ENCODE data around the gene CHRDL1.

CHRDL1 gene

DNA sequence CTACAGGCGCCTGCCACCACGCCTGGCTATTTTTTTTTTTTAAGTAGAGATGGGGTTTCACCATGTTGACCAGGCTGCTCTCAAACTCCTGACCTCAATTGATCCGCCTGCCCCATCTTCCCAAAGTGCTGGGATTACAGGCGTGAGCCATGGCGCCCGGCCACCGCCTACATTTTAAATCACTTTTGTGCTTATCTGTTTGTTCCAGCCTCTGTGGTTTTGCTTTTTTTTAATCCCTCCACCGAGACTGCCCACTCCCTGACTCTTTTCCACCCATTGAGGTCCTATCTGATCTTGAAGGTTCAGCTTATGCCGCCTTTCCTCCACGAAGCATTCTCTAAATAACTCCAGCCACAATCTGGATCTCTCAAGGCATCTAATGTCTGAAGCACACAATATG, 73.5 kb downstream of the CHRDL1 start:
- TF ChIP-seq ZNF274 (IDR thresholded peaks at IDR 0.05; ENCODE audit: low read depth, low read length): no peak
- no peak overlapping the region for H3K4me3 ChIP-seq (ENCODE audit: low read length)

GRCh38 chrX:110713666-110714065, 82.0 kb downstream of the CHRDL1 start:
- no peak for TF ChIP-seq ZNF274 (IDR thresholded peaks at IDR 0.05; ENCODE audit: low read depth, low read length)
- H3K4me3 ChIP-seq (ENCODE audit: low read length): no peak overlapping the region

- H3K4me3 ChIP-seq (ENCODE audit: low read length): no peak overlapping the region
- TF ChIP-seq ZNF274 (IDR thresholded peaks at IDR 0.05; ENCODE audit: low read depth, low read length): no peak
These were observed 89.2 kb downstream of the CHRDL1 start for GRCh38 chrX:110706446-110706845.

DNA sequence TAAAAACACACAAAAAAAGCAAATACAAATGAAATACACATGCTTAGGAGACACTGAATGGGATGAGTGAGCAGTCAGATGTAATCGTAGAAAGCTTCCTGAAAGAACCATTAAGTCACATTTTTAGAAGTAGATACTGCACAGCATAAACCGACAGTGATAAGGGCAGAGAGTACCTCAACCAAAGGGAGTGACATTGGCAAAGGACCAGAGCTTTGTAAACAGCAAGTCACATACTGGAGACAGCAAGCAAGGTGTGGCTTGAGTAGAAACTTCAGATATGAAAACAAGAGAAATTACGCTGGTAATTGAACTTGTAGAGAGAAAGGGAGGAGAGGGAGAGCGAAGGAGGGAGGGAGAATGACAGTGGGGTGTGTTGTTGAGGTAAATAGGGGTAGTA, 92.0 kb downstream of the CHRDL1 start:
- no peak for TF ChIP-seq ZNF274 (IDR thresholded peaks at IDR 0.05; ENCODE audit: low read depth, low read length)
- no peak overlapping the region for H3K4me3 ChIP-seq (ENCODE audit: low read length)

GRCh38 chrX:110699109-110699508, 96.5 kb downstream of the CHRDL1 start:
- no peak overlapping the region for H3K4me3 ChIP-seq (ENCODE audit: low read length)
- no peak for TF ChIP-seq ZNF274 (IDR thresholded peaks at IDR 0.05; ENCODE audit: low read depth, low read length)

- no peak overlapping the region for H3K4me3 ChIP-seq (ENCODE audit: low read length)
- no peak for TF ChIP-seq ZNF274 (IDR thresholded peaks at IDR 0.05; ENCODE audit: low read depth, low read length)
These were observed 96.9 kb downstream of the CHRDL1 start for GRCh38 chrX:110698696-110699095.

GRCh38 chrX:110692866-110693265, 102.8 kb downstream of the CHRDL1 start:
- H3K4me3 ChIP-seq (ENCODE audit: low read length): no peak overlapping the region

GRCh38 chrX:110691446-110691845, 104.2 kb downstream of the CHRDL1 start:
- no peak for TF ChIP-seq ZNF274 (IDR thresholded peaks at IDR 0.05; ENCODE audit: low read depth, low read length)
- no peak overlapping the region for H3K4me3 ChIP-seq (ENCODE audit: low read length)

More at GRCh38 chrX:110692866-110693265, 102.8 kb downstream of the CHRDL1 start:
- no peak for TF ChIP-seq ZNF274 (IDR thresholded peaks at IDR 0.05; ENCODE audit: low read depth, low read length)

- H3K4me3 ChIP-seq (ENCODE audit: low read length): no peak overlapping the region
- no peak for TF ChIP-seq ZNF274 (IDR thresholded peaks at IDR 0.05; ENCODE audit: low read depth, low read length)
These were observed 111.0 kb downstream of the CHRDL1 start for GRCh38 chrX:110684653-110685052.

GRCh38 chrX:110683925-110684324, 111.7 kb downstream of the CHRDL1 start:
- no peak for TF ChIP-seq ZNF274 (IDR thresholded peaks at IDR 0.05; ENCODE audit: low read depth, low read length)
- no peak overlapping the region for H3K4me3 ChIP-seq (ENCODE audit: low read length)

DNA sequence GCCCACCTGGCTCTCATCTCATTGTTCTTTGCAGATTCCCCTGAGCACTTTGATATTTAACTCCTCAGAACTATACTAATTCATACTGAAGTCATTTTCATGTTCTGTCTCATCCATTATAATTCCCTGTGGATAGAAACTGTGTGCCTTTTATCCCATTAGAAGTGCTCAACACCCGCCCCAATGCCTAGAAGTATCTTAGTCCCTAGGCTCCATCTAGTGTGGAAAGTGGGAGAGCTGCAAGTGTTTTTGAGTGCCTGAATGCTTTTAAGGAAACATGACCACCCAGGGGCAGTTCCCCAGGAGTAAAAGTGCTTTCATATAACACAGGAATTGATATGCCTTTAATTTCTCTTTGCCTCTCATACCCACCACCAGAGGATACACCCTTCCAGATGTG, 117.0 kb downstream of the CHRDL1 start:
- no peak overlapping the region for H3K4me3 ChIP-seq (ENCODE audit: low read length)
- no peak for TF ChIP-seq ZNF274 (IDR thresholded peaks at IDR 0.05; ENCODE audit: low read depth, low read length)

- TF ChIP-seq ZNF274 (IDR thresholded peaks at IDR 0.05; ENCODE audit: low read depth, low read length): no peak
- no peak overlapping the region for H3K4me3 ChIP-seq (ENCODE audit: low read length)
These were observed 119.7 kb downstream of the CHRDL1 start for GRCh38 chrX:110675886-110676285.

- TF ChIP-seq ZNF274 (IDR thresholded peaks at IDR 0.05; ENCODE audit: low read depth, low read length): no peak
- no peak overlapping the region; the same call in 1 of the 2 replicates for H3K4me3 ChIP-seq (ENCODE audit: low read length)
These were observed 124.4 kb downstream of the CHRDL1 start for GRCh38 chrX:110671068-110671803.

- H3K4me3 ChIP-seq (ENCODE audit: low read length): no peak overlapping the region
- no peak for TF ChIP-seq ZNF274 (IDR thresholded peaks at IDR 0.05; ENCODE audit: low read depth, low read length)
These were observed 126.0 kb downstream of the CHRDL1 start for GRCh38 chrX:110669572-110669971.

DNA sequence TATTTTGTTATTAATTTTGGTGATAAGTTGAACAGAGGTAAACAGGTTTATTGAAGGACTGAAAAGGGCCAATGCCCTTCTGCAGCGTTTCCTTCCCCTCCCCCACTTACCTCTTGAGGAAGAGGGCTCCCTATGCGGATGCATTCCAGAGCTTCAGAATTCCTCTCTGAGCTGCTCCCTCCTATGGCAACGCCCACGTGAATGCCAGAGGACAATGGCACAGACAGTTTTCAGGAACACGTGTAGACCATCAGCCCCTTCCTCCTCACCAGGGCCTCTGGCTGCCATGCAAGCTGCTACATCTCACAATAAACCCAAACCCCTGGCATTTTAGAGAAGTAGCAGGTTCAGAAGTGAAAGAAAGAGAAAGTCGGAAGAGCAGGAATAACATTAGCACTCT, 127.9 kb downstream of the CHRDL1 start:
- no peak overlapping the region for H3K4me3 ChIP-seq (ENCODE audit: low read length)

More for the DNA sequence above, 127.9 kb downstream of the CHRDL1 start:
- TF ChIP-seq ZNF274 (IDR thresholded peaks at IDR 0.05; ENCODE audit: low read depth, low read length): no peak

Data from GM08714 (cell line).